SK-N-SH (cell line): ENCODE data around the gene PPP2R5B. TPM values are rescaled to one million over a fixed set of nuclear protein-coding genes. Genes with fewer than 3 reads are reported as not detected.

Experiments used
- CTCF ChIA-PET: fragments of 300-600, 350-600 bp; formaldehyde crosslinking; extraction: SDS; loops from one replicate; lab custom pipeline; 2021; lab: Yijun Ruan, JAX
- POLR2A ChIA-PET: fragments of 350-600 bp; sonication (Branson Sonifier 250); formaldehyde crosslinking; extraction: SDS; loops from one replicate; lab custom pipeline; 2020; ENCODE audit warnings: antibody characterized with exemption, inconsistent platforms; lab: Yijun Ruan, JAX
- DNase-seq: peaks from one replicate; pipeline ENCODE4 v3.0.0; 2012
- H2AFZ ChIP-seq: fragments of 200-600 bp; sonication (generic); 2 replicates; pipeline ENCODE4 v1.8.1; 2016; ENCODE audit warnings: antibody characterized with exemption, mild to moderate bottlenecking, low read depth
- H3F3A ChIP-seq: fragments of 200-600 bp; sonication (generic); replicated peaks from 2 replicates; pipeline ENCODE3; 2016; ENCODE audit warnings: antibody characterized with exemption, mild to moderate bottlenecking; ENCODE audit not compliant: insufficient read depth
- H3K27ac ChIP-seq, 2 experiments: fragments of 200-500 bp in 1 of 2; fragments of 200-600 bp in 1 of 2; sonication (Bioruptor generic) in 1 of 2; sonication (generic), shearing (Covaris generic) in 1 of 2; 2 replicates each; pipeline versions ENCODE4 v1.5.1 to v1.6.1; 2014 to 2016; ENCODE audit warnings: low read depth in 2 of 2, inconsistent platforms in 1 of 2, low read length in 1 of 2, mild to moderate bottlenecking in 1 of 2, mixed read lengths in 1 of 2
- H3K27me3 ChIP-seq: fragments of 200-600 bp; sonication (generic), shearing (Covaris generic); 2 replicates; pipeline ENCODE4 v1.6.1; 2016; ENCODE audit warnings: mixed run types; ENCODE audit not compliant: insufficient read depth
- H3K36me3 ChIP-seq, 2 experiments: fragments of 200-500 bp in 1 of 2; fragments of 200-600 bp in 1 of 2; sonication (Bioruptor generic) in 1 of 2; sonication (generic) in 1 of 2; replicated peaks in 1 of 2; 2 replicates each; pipeline versions ENCODE3 to v1.5.1; 2014 to 2016; ENCODE audit warnings: low read length in 1 of 2, mild to moderate bottlenecking in 1 of 2; ENCODE audit not compliant: insufficient read depth in 2 of 2, control insufficient read depth in 1 of 2
- H3K4me1 ChIP-seq, 2 experiments: fragments of 200-500 bp in 1 of 2; fragments of 200-600 bp in 1 of 2; sonication (Bioruptor generic) in 1 of 2; sonication (generic), shearing (Covaris generic) in 1 of 2; 2 replicates each; pipeline versions ENCODE4 v1.5.1 to v1.6.1; 2014 to 2016; ENCODE audit warnings: low read depth in 1 of 2, low read length in 1 of 2, mixed run types in 1 of 2; ENCODE audit not compliant: insufficient read depth in 2 of 2, control insufficient read depth in 1 of 2
- H3K4me2 ChIP-seq: fragments of 200-600 bp; sonication (generic), shearing (Covaris generic); 2 replicates; pipeline ENCODE4 v1.6.1; 2017; ENCODE audit warnings: mixed run types
- H3K4me3 ChIP-seq, 2 experiments: fragments of 200-500 bp in 1 of 2; fragments of 200-600 bp in 1 of 2; sonication (Bioruptor generic) in 1 of 2; sonication (generic), shearing (Covaris generic) in 1 of 2; 2 replicates each; pipeline versions ENCODE4 v1.5.1 to v1.8.1; 2014 to 2016; ENCODE audit warnings: low read depth in 2 of 2, inconsistent platforms in 1 of 2, low read length in 1 of 2, mild to moderate bottlenecking in 1 of 2, mixed read lengths in 1 of 2, moderate library complexity in 1 of 2
- H3K79me2 ChIP-seq: fragments of 200-600 bp; sonication (generic); 2 replicates; pipeline ENCODE4 v1.8.1; 2017; ENCODE audit warnings: mild to moderate bottlenecking; ENCODE audit not compliant: insufficient read depth
- H3K9ac ChIP-seq: fragments of 200-600 bp; sonication (generic); 2 replicates; pipeline ENCODE4 v1.6.1; 2017; ENCODE audit warnings: mixed run types
- H3K9me2 ChIP-seq: fragments of 200-600 bp; sonication (generic); 2 replicates; pipeline ENCODE4 v1.6.1; 2017; ENCODE audit warnings: mixed run types
- H3K9me3 ChIP-seq: fragments of 200-600 bp; sonication (generic); 2 replicates; pipeline ENCODE4 v1.6.1; 2017; ENCODE audit warnings: mixed run types, mild to moderate bottlenecking, moderate library complexity
- H4K20me1 ChIP-seq: fragments of 200-600 bp; sonication (generic); 2 replicates; pipeline ENCODE4 v1.6.1; 2017; ENCODE audit warnings: mild to moderate bottlenecking, mixed run types; ENCODE audit not compliant: insufficient read depth
- CHD2 ChIP-seq: fragments of 150-350 bp; IDR thresholded peaks from 2 replicates; pipeline ENCODE4 v1.6.1; 2018; ENCODE audit warnings: low read length; ENCODE audit not compliant: partially characterized antibody
- ELF1 ChIP-seq: IDR thresholded peaks from 2 replicates; pipeline ENCODE4 v1.4.0; 2012
- EZH2phosphoT487 ChIP-seq: fragments of 200-600 bp; sonication (generic); IDR thresholded peaks from 2 replicates; pipeline ENCODE4 v1.6.1; 2017; ENCODE audit warnings: low read depth, mixed run types, mild to moderate bottlenecking, antibody characterized with exemption, moderate library complexity, borderline replicate concordance
- FOXJ3 ChIP-seq: sonication (generic); formaldehyde crosslinking; IDR thresholded peaks from 2 replicates; pipeline ENCODE4 v1.5.1; 2020; ENCODE audit warnings: mild to moderate bottlenecking, missing genetic modification reagents
- GABPA ChIP-seq: IDR thresholded peaks from 2 replicates; pipeline ENCODE4 v1.4.0; 2012; ENCODE audit warnings: low read depth, mild to moderate bottlenecking
- GATA2 ChIP-seq: sonication (generic); formaldehyde crosslinking; IDR thresholded peaks from 2 replicates; pipeline ENCODE4 v1.5.0; 2020; ENCODE audit warnings: mild to moderate bottlenecking, missing genetic modification reagents
- MEF2A ChIP-seq: IDR thresholded peaks from 2 replicates; pipeline ENCODE4 v1.4.0; 2012; ENCODE audit warnings: low read depth, borderline replicate concordance
- NFIC ChIP-seq: IDR thresholded peaks from 2 replicates; pipeline ENCODE4 v1.4.0; 2012; ENCODE audit warnings: borderline replicate concordance
- NRF1 ChIP-seq: IDR thresholded peaks from 2 replicates; pipeline ENCODE4 v1.6.1; 2012; ENCODE audit warnings: low read depth, mild to moderate bottlenecking, low read length
- POLR2AphosphoS5 ChIP-seq: IDR thresholded peaks from 2 replicates; pipeline ENCODE4 v1.6.1; 2012; ENCODE audit warnings: low read depth, low read length
- RAD21 ChIP-seq: IDR thresholded peaks from 2 replicates; pipeline ENCODE4 v1.6.1; 2012; ENCODE audit warnings: mild to moderate bottlenecking, low read length
- RCOR1 ChIP-seq: fragments of 150-350 bp; IDR thresholded peaks from 2 replicates; pipeline ENCODE4 v1.6.1; 2017; ENCODE audit warnings: antibody characterized with exemption, low read length
- SIN3A ChIP-seq: IDR thresholded peaks from 2 replicates; pipeline ENCODE4 v1.6.1; 2012; ENCODE audit warnings: low read depth, mild to moderate bottlenecking, low read length, moderate library complexity, borderline replicate concordance
- SMC3 ChIP-seq: IDR thresholded peaks from 2 replicates; pipeline ENCODE4 v1.6.1; 2012; ENCODE audit warnings: low read depth, low read length, improper control_type of control experiment
- TAF1 ChIP-seq: IDR thresholded peaks from 2 replicates; pipeline ENCODE4 v1.6.1; 2012; ENCODE audit warnings: low read depth, mild to moderate bottlenecking, low read length, moderate library complexity, borderline replicate concordance
- TCF12 ChIP-seq: IDR thresholded peaks from 2 replicates; pipeline ENCODE4 v1.4.0; 2012
- YY1 ChIP-seq: IDR thresholded peaks from 2 replicates; pipeline ENCODE4 v1.4.0; 2012; ENCODE audit warnings: low read depth, mild to moderate bottlenecking
- WGBS: methylation state at CpG from one replicate; pipeline ENCODE4 v1.1.6; 2017; ENCODE audit warnings: low lambda C conversion rate; 5-methylcytosine and 5-hydroxymethylcytosine counted together
- polyA plus RNA-seq, 3 experiments: library from polyadenylated mRNA; depleted of rRNA; stranded (reverse); fragments of >200 nt; gene quantifications; 2 replicates each; pipeline ENCODE4 v1.2.3, GENCODE V29; 2012
- TF ChIP-seq, protein P1 (sequence below): IDR thresholded peaks from 2 replicates; pipeline ENCODE4 v1.4.0; 2012; ENCODE audit warnings: low read depth, borderline replicate concordance

Gene PPP2R5B
- polyA plus RNA-seq, 1 of the 3 experiments (the other 2 are of a cell fraction) = 15.1 TPM

DNA sequence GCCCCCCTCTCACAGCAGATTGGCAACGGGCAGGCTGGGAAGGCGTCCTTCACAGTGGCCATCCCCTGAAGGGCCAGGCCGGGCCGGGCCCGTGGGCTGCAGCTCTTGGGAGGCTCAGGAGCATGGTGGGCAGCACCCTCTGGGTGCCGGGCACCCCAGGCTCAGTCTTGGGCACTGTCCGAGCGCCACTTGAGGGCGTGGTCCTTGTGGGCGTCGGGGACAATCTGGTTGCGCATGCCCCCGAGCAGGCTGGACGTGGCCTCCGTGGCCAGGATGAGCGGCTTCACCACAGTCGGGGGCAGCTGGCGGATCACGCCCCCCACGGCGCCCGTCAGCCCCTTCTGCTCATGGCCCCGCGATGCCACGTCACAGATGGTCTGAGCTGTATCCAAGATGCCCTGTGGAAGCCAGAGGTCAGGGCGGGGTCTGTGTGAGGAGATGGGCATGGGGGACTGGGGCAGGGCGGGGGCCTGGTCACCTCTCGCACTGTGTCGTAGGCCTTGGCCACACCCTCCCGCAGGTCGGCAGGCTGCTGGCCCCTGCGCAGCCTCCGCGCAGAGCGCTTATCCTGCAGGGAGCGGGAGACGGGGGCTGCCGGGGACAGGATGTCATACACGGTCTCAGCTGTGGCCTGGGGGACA, 29.6 kb upstream of the PPP2R5B start:
- H3K27ac ChIP-seq = no peak overlapping the region
- no peaks in the 10 kb centered on the region for H3F3A ChIP-seq
- peaks cover 0 to 3% of the 10 kb centered on the region in 2 experiments; a peak in 1 of 4 replicates for H3K4me1 ChIP-seq
- ChIA-PET POLR2A (no interaction called here), CTCF (interaction anchor here (0.7 to 26.7 kb wide), 23 partner anchors 7 to 179 kb away, joined by 3 to 530 read pairs (median 8); partner anchors contain the start of genes CDC42BPG, EHD1, MEN1 and PPP2R5B)
- peaks cover 0 to 14% of the 10 kb centered on the region in 2 experiments for H3K36me3 ChIP-seq
- no peak overlapping the region for H3K4me2 ChIP-seq
- H2AFZ ChIP-seq = no peak overlapping the region
- no peak for DNase-seq
- no peaks in the 10 kb centered on the region for H3K9me3 ChIP-seq
- TF ChIP-seq TAF1 (no peak), SMC3 (no peak), NRF1 (no peak), RCOR1 (no peak), EZH2phosphoT487 (no peak), NFIC (no peak), ELF1 (no peak), YY1 (no peak), FOXJ3 (CRISPR knock-in tag) (no peak), GATA2 (no peak), MEF2A (no peak)
- TF ChIP-seq, protein P1, sequence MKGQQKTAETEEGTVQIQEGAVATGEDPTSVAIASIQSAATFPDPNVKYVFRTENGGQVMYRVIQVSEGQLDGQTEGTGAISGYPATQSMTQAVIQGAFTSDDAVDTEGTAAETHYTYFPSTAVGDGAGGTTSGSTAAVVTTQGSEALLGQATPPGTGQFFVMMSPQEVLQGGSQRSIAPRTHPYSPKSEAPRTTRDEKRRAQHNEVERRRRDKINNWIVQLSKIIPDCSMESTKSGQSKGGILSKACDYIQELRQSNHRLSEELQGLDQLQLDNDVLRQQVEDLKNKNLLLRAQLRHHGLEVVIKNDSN = no peak
- TF ChIP-seq, all 33 proteins: peak for 0
- Histone ChIP-seq H3K9ac (no peak overlapping the region), H4K20me1 (no peaks in the 10 kb centered on the region), H3K9me2 (no peaks in the 10 kb centered on the region), H3K27me3 (no peaks in the 10 kb centered on the region), H3K4me3 (no peak overlapping the region), H3K79me2 (no peaks in the 10 kb centered on the region)
- 79% methylated on average over 18 of the region's 39 CpGs for WGBS

GRCh38 chr11:64896448-64897022, 28.0 kb upstream of the PPP2R5B start:
- ChIA-PET CTCF (interaction anchor here (0.9 to 26.7 kb wide), 4 partner anchors 9 to 49 kb away, joined by 3 to 530 read pairs (median 26); partner anchors contain the start of gene CDC42BPG), POLR2A (no interaction called here)
- H3K36me3 ChIP-seq = peaks cover 0 to 14% of the 10 kb centered on the region in 2 experiments

More at GRCh38 chr11:64896448-64897022, 28.0 kb upstream of the PPP2R5B start:
- WGBS = 95% methylated on average over 7 of the region's 14 CpGs
- Histone ChIP-seq H3K79me2 (no peaks in the 10 kb centered on the region), H3K4me1 (peaks cover 0 to 3% of the 10 kb centered on the region in 2 experiments; a peak in 1 of 4 replicates), H3K9me2 (no peaks in the 10 kb centered on the region), H3K4me3 (no peak overlapping the region), H3K4me2 (no peak overlapping the region), H2AFZ (no peak overlapping the region), H3K9ac (no peak overlapping the region), H3K27me3 (no peaks in the 10 kb centered on the region), H3K9me3 (no peaks in the 10 kb centered on the region), H3K27ac (no peak overlapping the region), H3F3A (no peaks in the 10 kb centered on the region), H4K20me1 (no peaks in the 10 kb centered on the region)
- DNase-seq = no peak
- TF ChIP-seq TCF12 (no peak), GABPA (no peak), SIN3A (no peak), ELF1 (no peak), RAD21 (no peak), CHD2 (no peak), MEF2A (no peak), POLR2AphosphoS5 (no peak)
